CD14-positive monocyte (primary cell): ENCODE results near the gene SULT2B1. TPM values are rescaled to one million over a fixed set of nuclear protein-coding genes. Genes with fewer than 3 reads are reported as not detected.

ENCODE experiments used
- DNase-seq, 3 donors: peaks; one replicate each; pipeline ENCODE4 v3.0.0-alpha.2; 2011 to 2022
- H2AFZ ChIP-seq: 2 replicates; pipeline ENCODE4 v1.6.0; 2012; ENCODE audit warnings: mild to moderate bottlenecking, low read depth, low read length, inconsistent platforms; ENCODE audit not compliant: insufficient read depth, poor library complexity, severe bottlenecking
- H3K27ac ChIP-seq, 2 donors: 1 replicate in 1 of 2; 2 replicates in 1 of 2; pipeline ENCODE4 v1.5.1; 2012 to 2013; ENCODE audit warnings: low read length in 2 of 2, control low read depth in 1 of 2, inconsistent platforms in 1 of 2, low read depth in 1 of 2, mild to moderate bottlenecking in 1 of 2
- H3K27me3 ChIP-seq, 2 donors: one replicate each; pipeline versions ENCODE4 v1.6.0 to v1.6.1; 2011 to 2013; ENCODE audit warnings: low read length in 2 of 2; ENCODE audit not compliant: control insufficient read depth in 2 of 2, insufficient read depth in 2 of 2
- H3K36me3 ChIP-seq, 2 donors: replicated peaks in 1 of 2; 1 replicate in 1 of 2; 2 replicates in 1 of 2; pipeline versions ENCODE4 v1.5.1 to v1.6.1; 2012 to 2013; ENCODE audit warnings: low read length in 2 of 2, control low read depth in 1 of 2, inconsistent platforms in 1 of 2, mild to moderate bottlenecking in 1 of 2; ENCODE audit not compliant: insufficient read depth in 2 of 2, control insufficient read depth in 1 of 2
- H3K4me1 ChIP-seq, 2 donors: 1 replicate in 1 of 2; 2 replicates in 1 of 2; pipeline versions ENCODE4 v1.5.1 to v1.6.1; 2012 to 2013; ENCODE audit warnings: low read length in 2 of 2, control low read depth in 1 of 2, inconsistent platforms in 1 of 2, mild to moderate bottlenecking in 1 of 2, moderate library complexity in 1 of 2; ENCODE audit not compliant: insufficient read depth in 2 of 2, control insufficient read depth in 1 of 2
- H3K4me2 ChIP-seq: replicated peaks from 2 replicates; pipeline ENCODE3; 2012; ENCODE audit warnings: low read length, moderate library complexity, mild to moderate bottlenecking; ENCODE audit not compliant: poor library complexity, severe bottlenecking; ENCODE audit errors: extremely low read depth
- H3K4me3 ChIP-seq, 3 experiments: fragments of 200-600 bp in 1 of 3; sonication (generic) in 1 of 3; replicated peaks in 1 of 3; 1 replicate in 2 of 3; 2 replicates in 1 of 3; pipeline ENCODE4 v1.5.1; 2011 to 2013; ENCODE audit warnings: low read length in 3 of 3, mild to moderate bottlenecking in 3 of 3, control low read depth in 2 of 3, low read depth in 2 of 3, inconsistent platforms in 1 of 3, moderate library complexity in 1 of 3
- H3K79me2 ChIP-seq: 2 replicates; pipeline ENCODE4 v1.6.0; 2012; ENCODE audit warnings: mild to moderate bottlenecking, control low read depth, inconsistent platforms, low read length, moderate library complexity; ENCODE audit not compliant: insufficient read depth
- H3K9ac ChIP-seq: 2 replicates; pipeline ENCODE4 v1.6.0; 2017; ENCODE audit warnings: low read length, mild to moderate bottlenecking; ENCODE audit not compliant: insufficient read depth, poor library complexity, severe bottlenecking
- H3K9me3 ChIP-seq, 2 donors: replicated peaks in 1 of 2; 1 replicate in 1 of 2; 2 replicates in 1 of 2; pipeline versions ENCODE4 v1.5.1 to v1.6.1; 2012 to 2013; ENCODE audit warnings: low read length in 2 of 2, control low read depth in 1 of 2; ENCODE audit not compliant: control insufficient read depth in 1 of 2, insufficient read depth in 1 of 2
- H4K20me1 ChIP-seq: 2 replicates; pipeline ENCODE4 v1.6.0; 2012; ENCODE audit warnings: mild to moderate bottlenecking, low read length, control low read depth, moderate library complexity; ENCODE audit not compliant: insufficient read depth
- H3K27ac Mint-ChIP-seq, 7 donors: one replicate each; pipeline ENCODE4 v1.8.0; 2020; ENCODE audit warnings: mild to moderate bottlenecking in 7 of 7, mixed read lengths in 7 of 7, moderate library complexity in 6 of 7, inconsistent platforms in 2 of 7
- H3K27me3 Mint-ChIP-seq, 3 donors: one replicate each; pipeline ENCODE4 v1.8.0; 2021 to 2022; ENCODE audit warnings: low read depth in 3 of 3, mild to moderate bottlenecking in 3 of 3, mixed read lengths in 3 of 3, moderate library complexity in 3 of 3, inconsistent platforms in 1 of 3
- H3K36me3 Mint-ChIP-seq, 2 donors: one replicate each; pipeline ENCODE4 v1.8.0; 2020; ENCODE audit warnings: mixed read lengths in 2 of 2, inconsistent platforms in 1 of 2, mild to moderate bottlenecking in 1 of 2
- H3K4me1 Mint-ChIP-seq: one replicate; pipeline ENCODE4 v1.8.0; 2020; ENCODE audit warnings: mild to moderate bottlenecking, mixed read lengths
- H3K4me3 Mint-ChIP-seq, 2 donors: one replicate each; pipeline ENCODE4 v1.8.0; 2020; ENCODE audit warnings: mild to moderate bottlenecking in 2 of 2, mixed read lengths in 2 of 2, moderate library complexity in 1 of 2
- H3K9me3 Mint-ChIP-seq, 7 donors: one replicate each; pipeline ENCODE4 v1.8.0; 2020 to 2022; ENCODE audit warnings: mixed read lengths in 7 of 7, mild to moderate bottlenecking in 6 of 7, moderate library complexity in 6 of 7, inconsistent platforms in 2 of 7
- CTCF ChIP-seq: fragments of 200-600 bp; IDR thresholded peaks from one replicate; pipeline ENCODE4 v1.8.0; 2022; ENCODE audit warnings: antibody characterized with exemption, mild to moderate bottlenecking
- WGBS: methylation state at CpG from one replicate; pipeline ENCODE4 v1.1.5; 2013; ENCODE audit warnings: missing lambda C conversion rate; ENCODE audit not compliant: insufficient coverage; 5-methylcytosine and 5-hydroxymethylcytosine counted together
- intact Hi-C, 2 donors: fragments of 100-400 bp; cut with micrococcal nuclease; formaldehyde crosslinking; loops; one replicate each; pipeline versions ENCODE4 v1.15.0 to v1.15.1; 2023
- polyA plus RNA-seq, 3 donors: library from polyadenylated mRNA; depleted of rRNA in 1 of 3; unstranded in 2 of 3; stranded (reverse) in 1 of 3; fragments of 300-500 nt in 2 of 3; fragments of >200 nt in 1 of 3; fragmentation: Illumina TruSeq in 2 of 3; gene quantifications; 1 replicate in 2 of 3; 2 replicates in 1 of 3; pipeline ENCODE4 v1.2.3, GENCODE V29; 2012 to 2021

The SULT2B1 gene
- polyA plus RNA-seq, 3 donors, result 0.09 to 0.40 TPM; not detected in 1

GRCh38 chr19:48578891-48579290 is 26.9 kb downstream of the SULT2B1 start:
- Histone ChIP-seq H3K27me3 (no peaks in the 10 kb centered on the region), H2AFZ (no peak overlapping the region), H3K9me3 (no peaks in the 10 kb centered on the region), H3K4me3 (no peak overlapping the region), H3K27ac (no peak overlapping the region), H3K79me2 (no peaks in the 10 kb centered on the region), H3K4me1 (peaks cover 12 to 16% of the 10 kb centered on the region in 2 donors), H3K9ac (no peak overlapping the region), H3K4me2 (no peak overlapping the region), H4K20me1 (no peaks in the 10 kb centered on the region), H3K36me3 (no peaks in the 10 kb centered on the region)
- H3K9me3 Mint-ChIP-seq, result peaks cover 0 to 5% (median 0%) of the 10 kb centered on the region in 7 donors
- intact Hi-C loops, result no loop called here
- no peak for TF ChIP-seq CTCF
- WGBS, result 80% methylated on average over 1 of the region's 3 CpGs
- peaks cover 0 to 4% (median 4%) of the 10 kb centered on the region in 3 donors for H3K27me3 Mint-ChIP-seq
- peaks cover 12% of the 10 kb centered on the region for H3K4me1 Mint-ChIP-seq
- no peak overlapping the region for H3K27ac Mint-ChIP-seq
- no peak for DNase-seq
- H3K36me3 Mint-ChIP-seq, result no peaks in the 10 kb centered on the region
- no peak overlapping the region for H3K4me3 Mint-ChIP-seq

GRCh38 chr19:48582168-48582567 is 30.2 kb downstream of the SULT2B1 start:
- peak overlapping the region in 1 of 7 donors; percentile 15 for H3K27ac Mint-ChIP-seq
- TF ChIP-seq CTCF, result no peak

More at GRCh38 chr19:48582168-48582567, 30.2 kb downstream of the SULT2B1 start:
- Histone ChIP-seq H3K9me3 (no peaks in the 10 kb centered on the region), H3K4me1 (peaks cover 15 to 19% of the 10 kb centered on the region in 2 donors), H3K4me2 (no peak overlapping the region), H4K20me1 (no peaks in the 10 kb centered on the region), H3K36me3 (no peaks in the 10 kb centered on the region), H3K27me3 (no peaks in the 10 kb centered on the region), H2AFZ (no peak overlapping the region), H3K4me3 (no peak overlapping the region), H3K27ac (no peak overlapping the region), H3K79me2 (no peaks in the 10 kb centered on the region), H3K9ac (no peak overlapping the region)
- DNase-seq, result no peak
- H3K36me3 Mint-ChIP-seq, result no peaks in the 10 kb centered on the region
- intact Hi-C loops, result loop anchor here in 1 of 2 donors (10.0 kb wide), 1 partner anchor 257 kb away; the partner anchor contains the start of gene EMP3
- no peak overlapping the region for H3K4me3 Mint-ChIP-seq
- peaks cover 2 to 4% (median 3%) of the 10 kb centered on the region in 3 donors for H3K27me3 Mint-ChIP-seq
- 60% methylated on average over 1 of the region's 2 CpGs for WGBS
- H3K4me1 Mint-ChIP-seq, result peaks cover 19% of the 10 kb centered on the region
- H3K9me3 Mint-ChIP-seq, result peaks cover 0 to 8% (median 3%) of the 10 kb centered on the region in 7 donors
